OCI-LY3 (cell line): ENCODE data around the gene FAM118B.

Experiments
- EZH2phosphoT487 ChIP-seq: fragments of 200-600 bp; shearing (Covaris generic); IDR thresholded peaks from 2 replicates; pipeline ENCODE4 v1.6.1; 2018; ENCODE audit warnings: antibody characterized with exemption, mixed run types, low read depth
- TF ChIP-seq, protein P1 (sequence below): fragments of 200-600, 300-600 bp; sonication (generic); IDR thresholded peaks from 2 replicates; pipeline ENCODE4 v1.5.1; 2014; ENCODE audit warnings: antibody characterized with exemption, low read length, low read depth

GRCh38 chr11:126214441-126214840, 2.9 kb downstream of the FAM118B start:
- TF ChIP-seq, protein P1, sequence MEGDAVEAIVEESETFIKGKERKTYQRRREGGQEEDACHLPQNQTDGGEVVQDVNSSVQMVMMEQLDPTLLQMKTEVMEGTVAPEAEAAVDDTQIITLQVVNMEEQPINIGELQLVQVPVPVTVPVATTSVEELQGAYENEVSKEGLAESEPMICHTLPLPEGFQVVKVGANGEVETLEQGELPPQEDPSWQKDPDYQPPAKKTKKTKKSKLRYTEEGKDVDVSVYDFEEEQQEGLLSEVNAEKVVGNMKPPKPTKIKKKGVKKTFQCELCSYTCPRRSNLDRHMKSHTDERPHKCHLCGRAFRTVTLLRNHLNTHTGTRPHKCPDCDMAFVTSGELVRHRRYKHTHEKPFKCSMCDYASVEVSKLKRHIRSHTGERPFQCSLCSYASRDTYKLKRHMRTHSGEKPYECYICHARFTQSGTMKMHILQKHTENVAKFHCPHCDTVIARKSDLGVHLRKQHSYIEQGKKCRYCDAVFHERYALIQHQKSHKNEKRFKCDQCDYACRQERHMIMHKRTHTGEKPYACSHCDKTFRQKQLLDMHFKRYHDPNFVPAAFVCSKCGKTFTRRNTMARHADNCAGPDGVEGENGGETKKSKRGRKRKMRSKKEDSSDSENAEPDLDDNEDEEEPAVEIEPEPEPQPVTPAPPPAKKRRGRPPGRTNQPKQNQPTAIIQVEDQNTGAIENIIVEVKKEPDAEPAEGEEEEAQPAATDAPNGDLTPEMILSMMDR = no peak
- no peak for TF ChIP-seq EZH2phosphoT487
